ENCODE results near the gene HEATR3. TPM values are rescaled to one million over a fixed set of nuclear protein-coding genes. Genes with fewer than 3 reads are reported as not detected.

The HEATR3 gene
- total RNA-seq, 1 experiment from 2014 or later, result 28.0 TPM

DNA sequence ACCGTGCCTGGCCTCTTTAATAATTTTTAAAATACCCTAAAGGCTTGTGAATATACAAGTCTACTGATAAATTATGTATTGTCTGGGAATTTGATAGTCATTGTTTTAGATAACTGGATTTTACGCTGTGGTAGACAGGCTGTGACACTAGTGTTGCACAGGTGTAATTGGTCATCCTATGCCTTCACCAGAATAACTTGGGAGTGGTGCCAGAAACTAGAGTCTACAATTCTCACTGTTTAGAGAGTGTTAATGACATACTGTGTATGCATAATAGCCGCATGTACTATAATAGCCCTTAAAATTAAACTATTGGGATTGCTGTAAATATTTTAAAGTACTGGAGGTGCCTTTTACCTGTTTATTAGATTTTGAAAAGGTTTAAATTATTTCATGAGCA, 29.3 kb upstream of the HEATR3 start:
- CTCF ChIA-PET, result interaction anchor here (1.9 to 7.2 kb wide), 2 partner anchors 11 to 174 kb away, joined by 5 to 41 read pairs; partner anchors contain the start of gene CNEP1R1
- H3K27ac Mint-ChIP-seq, result no peak overlapping the region
- H3K9me3 Mint-ChIP-seq, result no peaks in the 10 kb centered on the region
- TF ChIP-seq, protein P1, sequence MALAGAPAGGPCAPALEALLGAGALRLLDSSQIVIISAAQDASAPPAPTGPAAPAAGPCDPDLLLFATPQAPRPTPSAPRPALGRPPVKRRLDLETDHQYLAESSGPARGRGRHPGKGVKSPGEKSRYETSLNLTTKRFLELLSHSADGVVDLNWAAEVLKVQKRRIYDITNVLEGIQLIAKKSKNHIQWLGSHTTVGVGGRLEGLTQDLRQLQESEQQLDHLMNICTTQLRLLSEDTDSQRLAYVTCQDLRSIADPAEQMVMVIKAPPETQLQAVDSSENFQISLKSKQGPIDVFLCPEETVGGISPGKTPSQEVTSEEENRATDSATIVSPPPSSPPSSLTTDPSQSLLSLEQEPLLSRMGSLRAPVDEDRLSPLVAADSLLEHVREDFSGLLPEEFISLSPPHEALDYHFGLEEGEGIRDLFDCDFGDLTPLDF (CRISPR knock-in tag; IDR thresholded peaks at IDR 0.05), result no peak
- TF ChIP-seq TEAD4 (CRISPR knock-in tag; IDR thresholded peaks at IDR 0.05) (no peak), TEAD1 (CRISPR knock-in tag; IDR thresholded peaks at IDR 0.05) (no peak), CREB1 (CRISPR knock-in tag; IDR thresholded peaks at IDR 0.05) (no peak), FOXJ3 (CRISPR knock-in tag; IDR thresholded peaks at IDR 0.05; ENCODE audit: borderline replicate concordance) (no peak), FOXK1 (CRISPR knock-in tag; IDR thresholded peaks at IDR 0.05) (no peak), IRF2 (CRISPR knock-in tag; IDR thresholded peaks at IDR 0.05; ENCODE audit: borderline replicate concordance, low read depth) (no peak), TCF7 (CRISPR knock-in tag; IDR thresholded peaks at IDR 0.05; ENCODE audit: low read depth) (no peak), JUN (CRISPR knock-in tag; IDR thresholded peaks at IDR 0.05) (no peak), ETV6 (CRISPR knock-in tag; IDR thresholded peaks at IDR 0.05) (no peak)
- TF ChIP-seq, protein P2, sequence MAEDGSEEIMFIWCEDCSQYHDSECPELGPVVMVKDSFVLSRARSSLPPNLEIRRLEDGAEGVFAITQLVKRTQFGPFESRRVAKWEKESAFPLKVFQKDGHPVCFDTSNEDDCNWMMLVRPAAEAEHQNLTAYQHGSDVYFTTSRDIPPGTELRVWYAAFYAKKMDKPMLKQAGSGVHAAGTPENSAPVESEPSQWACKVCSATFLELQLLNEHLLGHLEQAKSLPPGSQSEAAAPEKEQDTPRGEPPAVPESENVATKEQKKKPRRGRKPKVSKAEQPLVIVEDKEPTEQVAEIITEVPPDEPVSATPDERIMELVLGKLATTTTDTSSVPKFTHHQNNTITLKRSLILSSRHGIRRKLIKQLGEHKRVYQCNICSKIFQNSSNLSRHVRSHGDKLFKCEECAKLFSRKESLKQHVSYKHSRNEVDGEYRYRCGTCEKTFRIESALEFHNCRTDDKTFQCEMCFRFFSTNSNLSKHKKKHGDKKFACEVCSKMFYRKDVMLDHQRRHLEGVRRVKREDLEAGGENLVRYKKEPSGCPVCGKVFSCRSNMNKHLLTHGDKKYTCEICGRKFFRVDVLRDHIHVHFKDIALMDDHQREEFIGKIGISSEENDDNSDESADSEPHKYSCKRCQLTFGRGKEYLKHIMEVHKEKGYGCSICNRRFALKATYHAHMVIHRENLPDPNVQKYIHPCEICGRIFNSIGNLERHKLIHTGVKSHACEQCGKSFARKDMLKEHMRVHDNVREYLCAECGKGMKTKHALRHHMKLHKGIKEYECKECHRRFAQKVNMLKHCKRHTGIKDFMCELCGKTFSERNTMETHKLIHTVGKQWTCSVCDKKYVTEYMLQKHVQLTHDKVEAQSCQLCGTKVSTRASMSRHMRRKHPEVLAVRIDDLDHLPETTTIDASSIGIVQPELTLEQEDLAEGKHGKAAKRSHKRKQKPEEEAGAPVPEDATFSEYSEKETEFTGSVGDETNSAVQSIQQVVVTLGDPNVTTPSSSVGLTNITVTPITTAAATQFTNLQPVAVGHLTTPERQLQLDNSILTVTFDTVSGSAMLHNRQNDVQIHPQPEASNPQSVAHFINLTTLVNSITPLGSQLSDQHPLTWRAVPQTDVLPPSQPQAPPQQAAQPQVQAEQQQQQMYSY (CRISPR knock-in tag; IDR thresholded peaks at IDR 0.05), result no peak
- TF ChIP-seq, protein P3, sequence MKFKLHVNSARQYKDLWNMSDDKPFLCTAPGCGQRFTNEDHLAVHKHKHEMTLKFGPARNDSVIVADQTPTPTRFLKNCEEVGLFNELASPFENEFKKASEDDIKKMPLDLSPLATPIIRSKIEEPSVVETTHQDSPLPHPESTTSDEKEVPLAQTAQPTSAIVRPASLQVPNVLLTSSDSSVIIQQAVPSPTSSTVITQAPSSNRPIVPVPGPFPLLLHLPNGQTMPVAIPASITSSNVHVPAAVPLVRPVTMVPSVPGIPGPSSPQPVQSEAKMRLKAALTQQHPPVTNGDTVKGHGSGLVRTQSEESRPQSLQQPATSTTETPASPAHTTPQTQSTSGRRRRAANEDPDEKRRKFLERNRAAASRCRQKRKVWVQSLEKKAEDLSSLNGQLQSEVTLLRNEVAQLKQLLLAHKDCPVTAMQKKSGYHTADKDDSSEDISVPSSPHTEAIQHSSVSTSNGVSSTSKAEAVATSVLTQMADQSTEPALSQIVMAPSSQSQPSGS (CRISPR knock-in tag; IDR thresholded peaks at IDR 0.05; ENCODE audit: borderline replicate concordance, low read depth), result no peak
- TF ChIP-seq, protein P4, sequence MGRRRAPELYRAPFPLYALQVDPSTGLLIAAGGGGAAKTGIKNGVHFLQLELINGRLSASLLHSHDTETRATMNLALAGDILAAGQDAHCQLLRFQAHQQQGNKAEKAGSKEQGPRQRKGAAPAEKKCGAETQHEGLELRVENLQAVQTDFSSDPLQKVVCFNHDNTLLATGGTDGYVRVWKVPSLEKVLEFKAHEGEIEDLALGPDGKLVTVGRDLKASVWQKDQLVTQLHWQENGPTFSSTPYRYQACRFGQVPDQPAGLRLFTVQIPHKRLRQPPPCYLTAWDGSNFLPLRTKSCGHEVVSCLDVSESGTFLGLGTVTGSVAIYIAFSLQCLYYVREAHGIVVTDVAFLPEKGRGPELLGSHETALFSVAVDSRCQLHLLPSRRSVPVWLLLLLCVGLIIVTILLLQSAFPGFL (CRISPR knock-in tag; IDR thresholded peaks at IDR 0.05; ENCODE audit: borderline replicate concordance), result no peak
- TF ChIP-seq, protein P5, sequence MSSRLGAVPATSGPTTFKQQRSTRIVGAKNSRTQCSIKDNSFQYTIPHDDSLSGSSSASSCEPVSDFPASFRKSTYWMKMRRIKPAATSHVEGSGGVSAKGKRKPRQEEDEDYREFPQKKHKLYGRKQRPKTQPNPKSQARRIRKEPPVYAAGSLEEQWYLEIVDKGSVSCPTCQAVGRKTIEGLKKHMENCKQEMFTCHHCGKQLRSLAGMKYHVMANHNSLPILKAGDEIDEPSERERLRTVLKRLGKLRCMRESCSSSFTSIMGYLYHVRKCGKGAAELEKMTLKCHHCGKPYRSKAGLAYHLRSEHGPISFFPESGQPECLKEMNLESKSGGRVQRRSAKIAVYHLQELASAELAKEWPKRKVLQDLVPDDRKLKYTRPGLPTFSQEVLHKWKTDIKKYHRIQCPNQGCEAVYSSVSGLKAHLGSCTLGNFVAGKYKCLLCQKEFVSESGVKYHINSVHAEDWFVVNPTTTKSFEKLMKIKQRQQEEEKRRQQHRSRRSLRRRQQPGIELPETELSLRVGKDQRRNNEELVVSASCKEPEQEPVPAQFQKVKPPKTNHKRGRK (CRISPR knock-in tag; IDR thresholded peaks at IDR 0.05; ENCODE audit: borderline replicate concordance), result no peak
- TF ChIP-seq, protein P6, sequence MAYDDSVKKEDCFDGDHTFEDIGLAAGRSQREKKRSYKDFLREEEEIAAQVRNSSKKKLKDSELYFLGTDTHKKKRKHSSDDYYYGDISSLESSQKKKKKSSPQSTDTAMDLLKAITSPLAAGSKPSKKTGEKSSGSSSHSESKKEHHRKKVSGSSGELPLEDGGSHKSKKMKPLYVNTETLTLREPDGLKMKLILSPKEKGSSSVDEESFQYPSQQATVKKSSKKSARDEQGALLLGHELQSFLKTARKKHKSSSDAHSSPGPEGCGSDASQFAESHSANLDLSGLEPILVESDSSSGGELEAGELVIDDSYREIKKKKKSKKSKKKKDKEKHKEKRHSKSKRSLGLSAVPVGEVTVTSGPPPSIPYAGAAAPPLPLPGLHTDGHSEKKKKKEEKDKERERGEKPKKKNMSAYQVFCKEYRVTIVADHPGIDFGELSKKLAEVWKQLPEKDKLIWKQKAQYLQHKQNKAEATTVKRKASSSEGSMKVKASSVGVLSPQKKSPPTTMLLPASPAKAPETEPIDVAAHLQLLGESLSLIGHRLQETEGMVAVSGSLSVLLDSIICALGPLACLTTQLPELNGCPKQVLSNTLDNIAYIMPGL (CRISPR knock-in tag; IDR thresholded peaks at IDR 0.05), result no peak
- TF ChIP-seq, protein P7, sequence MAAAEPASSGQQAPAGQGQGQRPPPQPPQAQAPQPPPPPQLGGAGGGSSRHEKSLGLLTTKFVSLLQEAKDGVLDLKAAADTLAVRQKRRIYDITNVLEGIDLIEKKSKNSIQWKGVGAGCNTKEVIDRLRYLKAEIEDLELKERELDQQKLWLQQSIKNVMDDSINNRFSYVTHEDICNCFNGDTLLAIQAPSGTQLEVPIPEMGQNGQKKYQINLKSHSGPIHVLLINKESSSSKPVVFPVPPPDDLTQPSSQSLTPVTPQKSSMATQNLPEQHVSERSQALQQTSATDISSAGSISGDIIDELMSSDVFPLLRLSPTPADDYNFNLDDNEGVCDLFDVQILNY (CRISPR knock-in tag; IDR thresholded peaks at IDR 0.05), result no peak
- TF ChIP-seq, protein P8, sequence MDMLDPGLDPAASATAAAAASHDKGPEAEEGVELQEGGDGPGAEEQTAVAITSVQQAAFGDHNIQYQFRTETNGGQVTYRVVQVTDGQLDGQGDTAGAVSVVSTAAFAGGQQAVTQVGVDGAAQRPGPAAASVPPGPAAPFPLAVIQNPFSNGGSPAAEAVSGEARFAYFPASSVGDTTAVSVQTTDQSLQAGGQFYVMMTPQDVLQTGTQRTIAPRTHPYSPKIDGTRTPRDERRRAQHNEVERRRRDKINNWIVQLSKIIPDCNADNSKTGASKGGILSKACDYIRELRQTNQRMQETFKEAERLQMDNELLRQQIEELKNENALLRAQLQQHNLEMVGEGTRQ (CRISPR knock-in tag; IDR thresholded peaks at IDR 0.05), result no peak
- H3K27me3 Mint-ChIP-seq (ENCODE audit: low read depth), result no peaks in the 10 kb centered on the region
- H3K4me1 Mint-ChIP-seq, result peaks cover 10% of the 10 kb centered on the region
- no peak overlapping the region for H3K4me3 Mint-ChIP-seq
- POLR2A ChIA-PET, result no interaction called here
- no peak for DNase-seq (ENCODE audit: low spot score)
- no peak for ATAC-seq
- H3K36me3 Mint-ChIP-seq, result peaks cover 21% of the 10 kb centered on the region
